GM11168 (cell line): Measurements from ENCODE around the gene NTHL1.

Experiments
- in situ Hi-C: fragments of 300-500 bp; cut with MboI; formaldehyde crosslinking; loops from one replicate; pipeline ENCODE4 v1.12.0; 2022; ENCODE audit warnings: low sequenced_read_pairs; ENCODE audit not compliant: unreplicated experiment

Gene NTHL1

GRCh38 chr16:2084895-2085625, 37.4 kb upstream of the NTHL1 start:
- in situ Hi-C loops = no loop called here

- in situ Hi-C loops = no loop called here
These were observed 36.5 kb upstream of the NTHL1 start for GRCh38 chr16:2083876-2084780.

GRCh38 chr16:2083409-2083808, 35.8 kb upstream of the NTHL1 start:
- in situ Hi-C loops = no loop called here

GRCh38 chr16:2082983-2083364, 35.3 kb upstream of the NTHL1 start:
- in situ Hi-C loops = no loop called here

GRCh38 chr16:2082171-2082982, 34.7 kb upstream of the NTHL1 start:
- in situ Hi-C loops = no loop called here

- in situ Hi-C loops = no loop called here
These were observed 33.8 kb upstream of the NTHL1 start for GRCh38 chr16:2081201-2082084.

GRCh38 chr16:2079991-2080390, 32.4 kb upstream of the NTHL1 start:
- in situ Hi-C loops = no loop called here

GRCh38 chr16:2079311-2079800, 31.7 kb upstream of the NTHL1 start:
- in situ Hi-C loops = no loop called here

GRCh38 chr16:2078691-2079090, 31.1 kb upstream of the NTHL1 start:
- in situ Hi-C loops = no loop called here

- in situ Hi-C loops = no loop called here
These were observed 30.5 kb upstream of the NTHL1 start for GRCh38 chr16:2078096-2078495.

- in situ Hi-C loops = no loop called here
These were observed 30.1 kb upstream of the NTHL1 start for GRCh38 chr16:2077696-2078095.

GRCh38 chr16:2077016-2077415, 29.4 kb upstream of the NTHL1 start:
- in situ Hi-C loops = no loop called here

GRCh38 chr16:2076072-2076865, 28.6 kb upstream of the NTHL1 start:
- in situ Hi-C loops = no loop called here

- in situ Hi-C loops = no loop called here
These were observed 28.0 kb upstream of the NTHL1 start for GRCh38 chr16:2075631-2076030.

GRCh38 chr16:2074071-2074470, 26.4 kb upstream of the NTHL1 start:
- in situ Hi-C loops = no loop called here

GRCh38 chr16:2072926-2073325, 25.3 kb upstream of the NTHL1 start:
- in situ Hi-C loops = no loop called here

- in situ Hi-C loops = no loop called here
These were observed 24.0 kb upstream of the NTHL1 start for GRCh38 chr16:2071454-2072202.
